ENCODE measurements around the gene SPOCD1. TPM values are rescaled to one million over a fixed set of nuclear protein-coding genes. Genes with fewer than 3 reads are reported as not detected.

SPOCD1 gene
- total RNA-seq, 1 donor from 2014 or later = 28.0 TPM

GRCh38 chr1:31763671-31764311 is 52.0 kb downstream of the SPOCD1 start:
- peak overlapping the region; percentile 61 for H3K4me3 ChIP-seq (ENCODE audit: insufficient read depth, low read depth, low read length)
- H3K4me1 ChIP-seq (ENCODE audit: insufficient read depth, low read length) = peaks cover 45% of the 10 kb centered on the region
- H3K36me3 ChIP-seq (ENCODE audit: insufficient read depth, low read length) = no peaks in the 10 kb centered on the region
- H2AFZ ChIP-seq (ENCODE audit: low read depth, low read length) = peak overlapping the region; percentile 65
- no peaks in the 10 kb centered on the region for H3K9me3 Mint-ChIP-seq (ENCODE audit: unreplicated experiment)
- no peaks in the 10 kb centered on the region for H3K27me3 ChIP-seq (ENCODE audit: insufficient read depth, low read length)
- H3K4me2 ChIP-seq (ENCODE audit: low read length) = peak overlapping the region; percentile 93
- no peak overlapping the region for H3K27ac ChIP-seq (ENCODE audit: low read depth, low read length)
- H3K79me2 ChIP-seq (ENCODE audit: insufficient read depth, low read length) = peaks cover 2% of the 10 kb centered on the region
- TF ChIP-seq EZH2 (IDR thresholded peaks at IDR 0.05; ENCODE audit: insufficient read depth, low read length) = no peak
- no peak for TF ChIP-seq CTCF (IDR thresholded peaks at IDR 0.05; ENCODE audit: insufficient read depth, low read depth, low read length)
- DNase-seq (ENCODE audit: low read depth) = no peak
- no peak overlapping the region for H3K27ac Mint-ChIP-seq (ENCODE audit: unreplicated experiment)
- peak overlapping the region; percentile 55 for H3K9ac ChIP-seq (ENCODE audit: low read length)
- H3K9me3 ChIP-seq (ENCODE audit: insufficient read depth, low read depth, low read length) = no peaks in the 10 kb centered on the region
- no peak for FAIRE-seq
- peaks cover 14% of the 10 kb centered on the region for H4K20me1 ChIP-seq (ENCODE audit: insufficient read depth, low read length)
- no peaks in the 10 kb centered on the region for H3K36me3 Mint-ChIP-seq (ENCODE audit: low read depth, unreplicated experiment)
- H3K4me3 Mint-ChIP-seq (ENCODE audit: unreplicated experiment) = peak overlapping the region; percentile 89
- H3K27me3 Mint-ChIP-seq (ENCODE audit: low read depth, unreplicated experiment) = peaks cover 25% of the 10 kb centered on the region
- H3K4me1 Mint-ChIP-seq (ENCODE audit: low read depth, unreplicated experiment) = peaks cover 24% of the 10 kb centered on the region

- H3K4me1 Mint-ChIP-seq (ENCODE audit: low read depth, unreplicated experiment) = peaks cover 24% of the 10 kb centered on the region
- peaks cover 2% of the 10 kb centered on the region for H3K79me2 ChIP-seq (ENCODE audit: insufficient read depth, low read length)
- peaks cover 17% of the 10 kb centered on the region for H3K27me3 Mint-ChIP-seq (ENCODE audit: low read depth, unreplicated experiment)
- no peak overlapping the region for H3K27ac ChIP-seq (ENCODE audit: low read depth, low read length)
- peak overlapping the region; percentile 76 for H2AFZ ChIP-seq (ENCODE audit: low read depth, low read length)
- TF ChIP-seq EZH2 (IDR thresholded peaks at IDR 0.05; ENCODE audit: insufficient read depth, low read length) = peak; percentile 27
- peak; percentile 23 for TF ChIP-seq CTCF (IDR thresholded peaks at IDR 0.05; ENCODE audit: insufficient read depth, low read depth, low read length)
- H4K20me1 ChIP-seq (ENCODE audit: insufficient read depth, low read length) = peaks cover 15% of the 10 kb centered on the region
- H3K9ac ChIP-seq (ENCODE audit: low read length) = peak overlapping the region; percentile 55
- no peak for FAIRE-seq
- H3K4me2 ChIP-seq (ENCODE audit: low read length) = peak overlapping the region; percentile 93
- no peaks in the 10 kb centered on the region for H3K9me3 ChIP-seq (ENCODE audit: insufficient read depth, low read depth, low read length)
- peak overlapping the region; percentile 61 for H3K4me3 ChIP-seq (ENCODE audit: insufficient read depth, low read depth, low read length)
- H3K27me3 ChIP-seq (ENCODE audit: insufficient read depth, low read length) = no peaks in the 10 kb centered on the region
- no peak for DNase-seq (ENCODE audit: low read depth)
- H3K4me3 Mint-ChIP-seq (ENCODE audit: unreplicated experiment) = peak overlapping the region; percentile 89
- no peak overlapping the region for H3K27ac Mint-ChIP-seq (ENCODE audit: unreplicated experiment)
- H3K36me3 ChIP-seq (ENCODE audit: insufficient read depth, low read length) = no peaks in the 10 kb centered on the region
- no peaks in the 10 kb centered on the region for H3K9me3 Mint-ChIP-seq (ENCODE audit: unreplicated experiment)
- no peaks in the 10 kb centered on the region for H3K36me3 Mint-ChIP-seq (ENCODE audit: low read depth, unreplicated experiment)
- peaks cover 45% of the 10 kb centered on the region for H3K4me1 ChIP-seq (ENCODE audit: insufficient read depth, low read length)
Measured at GRCh38 chr1:31762726-31763670, 52.8 kb downstream of the SPOCD1 start.
